Upper lobe of left lung (tissue), 6 donors: ENCODE measurements around the gene CACNA1D. TPM values are rescaled to one million over a fixed set of nuclear protein-coding genes. Genes with fewer than 3 reads are reported as not detected.
A peak's percentile ranks its signal among the peaks of the same experiment; 100 is the strongest.

Experiments
- ATAC-seq, 2 donors: fragments of 200-7000 bp; cut with Tn5 transposase; one replicate each; pipeline ENCODE4 v1.9.1; 2022; ENCODE audit warnings: mild to moderate bottlenecking in 2 of 2, moderate library complexity in 2 of 2; ENCODE audit not compliant: low FRiP score in 2 of 2
- DNase-seq, 2 donors: peaks; one replicate each; pipeline ENCODE4 v3.0.0-alpha.2; 2019 to 2020
- H3K27ac ChIP-seq, 4 donors: fragments of 200-600 bp; sonication (generic); one replicate each; pipeline ENCODE4 v1.5.1; 2016 to 2019
- H3K27me3 ChIP-seq, 4 donors: fragments of 200-600 bp; sonication (generic); one replicate each; pipeline ENCODE4 v1.5.1; 2017 to 2019
- H3K36me3 ChIP-seq, 4 donors: fragments of 200-600 bp; sonication (generic); one replicate each; pipeline ENCODE4 v1.5.1; 2016 to 2019
- H3K4me1 ChIP-seq, 4 donors: fragments of 200-600 bp; sonication (generic); one replicate each; pipeline ENCODE4 v1.5.1; 2018 to 2019
- H3K4me3 ChIP-seq, 4 donors: fragments of 200-600 bp; sonication (generic); one replicate each; pipeline ENCODE4 v1.5.1; 2017 to 2019; ENCODE audit warnings: mild to moderate bottlenecking in 2 of 4, moderate library complexity in 1 of 4
- H3K9me3 ChIP-seq, 4 donors: fragments of 200-600 bp; sonication (generic); one replicate each; pipeline ENCODE4 v1.5.1; 2018 to 2019
- CTCF ChIP-seq, 6 experiments: fragments of 450-650 bp in 4 of 6; fragments of 200-600 bp in 2 of 6; sonication (generic) in 2 of 6; IDR thresholded peaks; one replicate each; pipeline ENCODE4 v1.5.1; 2016 to 2019; ENCODE audit warnings: antibody characterized with exemption in 6 of 6
- EP300 ChIP-seq, 4 donors: sonication (generic); formaldehyde crosslinking; IDR thresholded peaks; one replicate each; pipeline ENCODE4 v1.5.1; 2017; ENCODE audit warnings: antibody characterized with exemption in 4 of 4, control low read depth in 2 of 4
- POLR2A ChIP-seq, 4 donors: fragments of 450-650 bp; IDR thresholded peaks; one replicate each; pipeline ENCODE4 v1.5.1; 2016 to 2017; ENCODE audit warnings: antibody characterized with exemption in 4 of 4, mild to moderate bottlenecking in 2 of 4
- POLR2AphosphoS5 ChIP-seq, 2 donors: sonication (generic); formaldehyde crosslinking; IDR thresholded peaks; one replicate each; pipeline ENCODE4 v1.5.1; 2017; ENCODE audit warnings: antibody characterized with exemption in 2 of 2
- WGBS, 2 donors: methylation state at CpG; one replicate each; pipeline ENCODE4 v1.1.5; 2017 to 2018; 5-methylcytosine and 5-hydroxymethylcytosine counted together
- total RNA-seq, 6 donors: library from RNA; depleted of rRNA in 4 of 6; stranded (reverse); fragments of >200 nt in 4 of 6; gene quantifications; one replicate each; pipeline versions ENCODE4 v1.1.0 to v1.2.1, GENCODE V29; 2016 to 2021
- donor health status: DM: no; HTN: no; CAD: no; lungs with moderate emphysema.
- donor health status: DM: no; HTN: yes; CAD: no; lungs with severe emphysema.

The CACNA1D gene
- total RNA-seq, 6 donors from 2014 or later: 17.2 to 221 (median 30.2) TPM

DNA sequence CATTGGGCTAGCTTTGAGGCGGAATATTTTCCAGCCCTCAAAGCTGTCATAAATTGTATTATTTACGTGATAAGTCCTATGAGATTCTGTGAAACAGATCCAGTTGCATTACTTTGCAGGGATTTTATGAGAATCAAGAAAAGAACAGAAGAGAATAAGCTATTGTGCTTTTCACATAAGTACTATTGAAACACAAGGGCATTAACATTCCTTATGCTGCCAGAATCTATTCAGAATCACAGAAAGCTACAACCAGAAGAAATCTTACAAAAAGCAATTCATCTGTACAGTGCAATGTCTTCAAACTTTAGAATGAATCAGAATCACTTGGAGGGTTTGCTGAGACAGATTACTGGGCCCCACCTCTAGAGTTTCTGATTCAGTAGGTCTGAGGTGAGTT is 10.6 kb upstream of the CACNA1D start:
- no peak for TF ChIP-seq POLR2A (IDR thresholded peaks at IDR 0.05)
- no peaks in the 10 kb centered on the region for H3K4me1 ChIP-seq
- 84 to 88% methylated on average over 2 of the region's 2 CpGs for WGBS, 2 donors

DNA sequence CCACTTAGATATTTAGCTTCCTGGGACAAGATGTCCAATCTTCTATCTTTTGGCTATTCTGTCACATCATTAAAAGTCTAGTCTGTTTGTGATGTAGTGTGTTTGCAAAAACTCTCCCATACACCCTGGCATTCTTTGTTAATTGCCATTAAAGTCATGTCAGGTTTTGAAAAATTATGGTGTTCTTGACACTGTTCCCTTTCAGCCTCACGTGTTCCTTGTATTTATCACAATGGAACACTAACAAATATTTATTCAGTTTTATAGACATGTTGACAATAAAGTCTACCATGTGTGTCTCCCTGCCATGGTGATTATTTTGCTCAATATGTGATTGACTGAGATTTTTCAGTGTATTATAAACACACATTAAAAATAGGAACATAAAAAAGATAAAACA is 9.4 kb upstream of the CACNA1D start:
- Histone ChIP-seq H3K9me3 (no peaks in the 10 kb centered on the region), H3K27ac (no peak overlapping the region), H3K4me3 (no peak overlapping the region), H3K27me3 (no peaks in the 10 kb centered on the region), H3K4me1 (no peaks in the 10 kb centered on the region), H3K36me3 (no peaks in the 10 kb centered on the region)
- TF ChIP-seq EP300 (IDR thresholded peaks at IDR 0.05) (no peak), POLR2A (IDR thresholded peaks at IDR 0.05) (no peak)
- 32 to 48% methylated on average over 1 of the region's 1 CpG for WGBS, 2 donors
- DNase-seq (no peak), ATAC-seq (no peak)

More for the DNA sequence above, 10.6 kb upstream of the CACNA1D start:
- Histone ChIP-seq H3K27me3 (no peaks in the 10 kb centered on the region), H3K9me3 (no peaks in the 10 kb centered on the region), H3K4me3 (no peak overlapping the region), H3K27ac (peak overlapping the region in 1 of 4 donors; percentile 1), H3K36me3 (no peaks in the 10 kb centered on the region)
- DNase-seq (no peak), ATAC-seq (no peak)

- DNase-seq: no peak
Observed at GRCh38 chr3:53485675-53486403, 8.6 kb upstream of the CACNA1D start.

GRCh38 chr3:53486961-53487654 is 7.3 kb upstream of the CACNA1D start:
- no peaks in the 10 kb centered on the region for H3K9me3 ChIP-seq
- TF ChIP-seq POLR2AphosphoS5 (IDR thresholded peaks at IDR 0.05): no peak
- TF ChIP-seq POLR2A (IDR thresholded peaks at IDR 0.05): no peak
- no peak for TF ChIP-seq EP300 (IDR thresholded peaks at IDR 0.05)
- no peak for TF ChIP-seq CTCF (IDR thresholded peaks at IDR 0.05)
- WGBS, 2 donors: 77 to 80% methylated on average over 6 of the region's 6 CpGs
- H3K27ac ChIP-seq: no peak overlapping the region
- no peaks in the 10 kb centered on the region for H3K36me3 ChIP-seq
- no peaks in the 10 kb centered on the region for H3K4me1 ChIP-seq
- DNase-seq: no peak
- no peak overlapping the region for H3K4me3 ChIP-seq
- peak in 1 of 2 donors; percentile 44 for ATAC-seq
- H3K27me3 ChIP-seq: no peaks in the 10 kb centered on the region

More at GRCh38 chr3:53485675-53486403, 8.6 kb upstream of the CACNA1D start:
- no peak for TF ChIP-seq EP300 (IDR thresholded peaks at IDR 0.05)
- no peak for TF ChIP-seq CTCF (IDR thresholded peaks at IDR 0.05)
- no peak for TF ChIP-seq POLR2AphosphoS5 (IDR thresholded peaks at IDR 0.05)
- no peaks in the 10 kb centered on the region for H3K4me1 ChIP-seq
- no peak overlapping the region for H3K4me3 ChIP-seq
- H3K27ac ChIP-seq: no peak overlapping the region
- no peaks in the 10 kb centered on the region for H3K27me3 ChIP-seq
- ATAC-seq: no peak
- H3K36me3 ChIP-seq: no peaks in the 10 kb centered on the region
- H3K9me3 ChIP-seq: no peaks in the 10 kb centered on the region
- WGBS, 2 donors: 24 to 27% methylated on average over 3 of the region's 3 CpGs

- H3K4me1 ChIP-seq: peaks cover 0 to 10% (median 4%) of the 10 kb centered on the region in 4 donors
- ATAC-seq: no peak
- no peak for TF ChIP-seq EP300 (IDR thresholded peaks at IDR 0.05)
- TF ChIP-seq POLR2AphosphoS5 (IDR thresholded peaks at IDR 0.05): no peak
- TF ChIP-seq POLR2A (IDR thresholded peaks at IDR 0.05): no peak
- TF ChIP-seq CTCF (IDR thresholded peaks at IDR 0.05): no peak
Observed at GRCh38 chr3:53489386-53489785, 5.0 kb upstream of the CACNA1D start.

More at GRCh38 chr3:53489386-53489785, 5.0 kb upstream of the CACNA1D start:
- Histone ChIP-seq H3K4me3 (no peak overlapping the region), H3K9me3 (no peaks in the 10 kb centered on the region), H3K27ac (no peak overlapping the region), H3K36me3 (no peaks in the 10 kb centered on the region), H3K27me3 (peaks cover 0 to 8% (median 2%) of the 10 kb centered on the region in 4 donors)
- no peak for DNase-seq
- 89 to 92% methylated on average over 2 of the region's 2 CpGs for WGBS, 2 donors
